Mesenchymal stem cell (in vitro differentiated cells and primary cell): Measurements from ENCODE around the gene ABTB2.

Experiments used
- DNase-seq: peaks from one replicate; pipeline ENCODE4 v3.0.0-alpha.2; 2013
- H2AFZ ChIP-seq: one replicate; pipeline ENCODE4 v1.6.1; 2013; ENCODE audit warnings: low read depth, mild to moderate bottlenecking, control low read depth, inconsistent platforms, low read length, moderate library complexity
- H2AK5ac ChIP-seq: 2 replicates; pipeline ENCODE4 v1.6.1; 2013; ENCODE audit warnings: low read length, moderate library complexity, mild to moderate bottlenecking, inconsistent platforms; ENCODE audit not compliant: severe bottlenecking
- H2BK120ac ChIP-seq: one replicate; pipeline ENCODE4 v1.6.1; 2013; ENCODE audit warnings: low read depth, mild to moderate bottlenecking, inconsistent platforms, low read length, moderate library complexity
- H2BK12ac ChIP-seq, 2 experiments: one replicate each; pipeline ENCODE4 v1.6.1; 2013; ENCODE audit warnings: inconsistent platforms in 2 of 2, low read length in 2 of 2, mild to moderate bottlenecking in 2 of 2, moderate library complexity in 2 of 2, control low read depth in 1 of 2
- H2BK15ac ChIP-seq: one replicate; pipeline ENCODE4 v1.6.1; 2013; ENCODE audit warnings: mild to moderate bottlenecking, low read depth, inconsistent platforms; ENCODE audit not compliant: poor library complexity, severe bottlenecking
- H2BK5ac ChIP-seq: 2 replicates; pipeline ENCODE4 v1.6.1; 2013; ENCODE audit warnings: low read depth, mild to moderate bottlenecking, low read length, control low read depth, inconsistent platforms; ENCODE audit not compliant: poor library complexity, severe bottlenecking
- H3K14ac ChIP-seq, 2 experiments: one replicate each; pipeline ENCODE4 v1.6.1; 2013; ENCODE audit warnings: inconsistent platforms in 2 of 2, low read length in 2 of 2, control low read depth in 1 of 2, mild to moderate bottlenecking in 1 of 2, moderate library complexity in 1 of 2
- H3K18ac ChIP-seq, 2 experiments: one replicate each; pipeline ENCODE4 v1.6.1; 2013; ENCODE audit warnings: inconsistent platforms in 2 of 2, low read length in 2 of 2, control low read depth in 1 of 2, low read depth in 1 of 2, mild to moderate bottlenecking in 1 of 2
- H3K23ac ChIP-seq, 2 experiments: one replicate each; pipeline ENCODE4 v1.6.1; 2013; ENCODE audit warnings: inconsistent platforms in 2 of 2, low read length in 2 of 2, mild to moderate bottlenecking in 2 of 2, moderate library complexity in 2 of 2, control low read depth in 1 of 2
- H3K27ac ChIP-seq: 2 replicates; pipeline ENCODE4 v1.5.1; 2013; ENCODE audit warnings: mild to moderate bottlenecking, moderate library complexity, low read length, control low read depth, inconsistent platforms; ENCODE audit not compliant: poor library complexity, severe bottlenecking
- H3K27me3 ChIP-seq, 2 experiments: 2 replicates each; pipeline versions ENCODE4 v1.6.1 to v1.7.0; 2013; ENCODE audit warnings: low read length in 2 of 2, mild to moderate bottlenecking in 2 of 2, moderate library complexity in 2 of 2, control low read depth in 1 of 2, inconsistent platforms in 1 of 2; ENCODE audit not compliant: control insufficient read depth in 1 of 2, insufficient read depth in 1 of 2
- H3K36me3 ChIP-seq, 2 experiments: 2 replicates each; pipeline versions ENCODE4 v1.6.1 to v1.7.0; 2013; ENCODE audit warnings: low read length in 2 of 2, control low read depth in 1 of 2, inconsistent platforms in 1 of 2, low read depth in 1 of 2, mild to moderate bottlenecking in 1 of 2; ENCODE audit not compliant: insufficient read depth in 2 of 2, control insufficient read depth in 1 of 2
- H3K4ac ChIP-seq, 2 experiments: one replicate each; pipeline ENCODE4 v1.6.1; 2013; ENCODE audit warnings: inconsistent platforms in 2 of 2, low read length in 2 of 2, mild to moderate bottlenecking in 2 of 2, moderate library complexity in 2 of 2, control low read depth in 1 of 2, low read depth in 1 of 2
- H3K4me1 ChIP-seq: 2 replicates; pipeline ENCODE4 v1.6.1; 2013; ENCODE audit warnings: low read depth, low read length, control low read depth; ENCODE audit not compliant: control insufficient read depth, insufficient read depth
- H3K4me2 ChIP-seq: 2 replicates; pipeline ENCODE4 v1.6.1; 2013; ENCODE audit warnings: low read length, mild to moderate bottlenecking, inconsistent platforms; ENCODE audit not compliant: poor library complexity, severe bottlenecking
- H3K4me3 ChIP-seq, 2 experiments: 2 replicates each; pipeline versions ENCODE4 v1.5.1 to v1.7.0; 2013; ENCODE audit warnings: low read length in 2 of 2, mild to moderate bottlenecking in 2 of 2, control low read depth in 1 of 2, low read depth in 1 of 2; ENCODE audit not compliant: insufficient read depth in 1 of 2
- H3K79me1 ChIP-seq: replicated peaks from 2 replicates; pipeline ENCODE4 v1.6.1; 2013; ENCODE audit warnings: mild to moderate bottlenecking, control low read depth, low read length, inconsistent platforms; ENCODE audit not compliant: poor library complexity, severe bottlenecking
- H3K9ac ChIP-seq: 2 replicates; pipeline ENCODE4 v1.7.0; 2013; ENCODE audit warnings: mild to moderate bottlenecking, low read length, moderate library complexity
- H3K9me3 ChIP-seq: 2 replicates; pipeline ENCODE4 v1.7.0; 2013; ENCODE audit warnings: mild to moderate bottlenecking, low read length; ENCODE audit not compliant: control insufficient read depth
- H4K8ac ChIP-seq: one replicate; pipeline ENCODE4 v1.6.1; 2013; ENCODE audit warnings: inconsistent platforms, mild to moderate bottlenecking, low read length, moderate library complexity
- H4K91ac ChIP-seq: one replicate; pipeline ENCODE4 v1.6.1; 2013; ENCODE audit warnings: mild to moderate bottlenecking, low read length, inconsistent platforms
- WGBS: methylation state at CpG from one replicate; pipeline ENCODE4 v1.1.7; 2013; ENCODE audit warnings: mixed read lengths; 5-methylcytosine and 5-hydroxymethylcytosine counted together

ABTB2 gene

GRCh38 chr11:34176751-34177209 is 181.0 kb downstream of the ABTB2 start:
- H3K9me3 ChIP-seq, result no peaks in the 10 kb centered on the region
- H3K14ac ChIP-seq, result no peak overlapping the region
- no peak overlapping the region for H3K4me2 ChIP-seq
- no peak overlapping the region for H3K18ac ChIP-seq
- H2AK5ac ChIP-seq, result no peak overlapping the region
- no peak overlapping the region for H4K8ac ChIP-seq
- H3K27me3 ChIP-seq, result peaks cover 0 to 5% of the 10 kb centered on the region in 2 experiments
- DNase-seq, result no peak
- H3K9ac ChIP-seq, result no peak overlapping the region
- H2AFZ ChIP-seq, result no peak overlapping the region
- H3K4ac ChIP-seq, result no peak overlapping the region
- H3K23ac ChIP-seq, result no peak overlapping the region
- H2BK12ac ChIP-seq, result no peak overlapping the region
- no peak overlapping the region for H2BK5ac ChIP-seq
- H3K79me1 ChIP-seq, result peaks cover 28% of the 10 kb centered on the region
- WGBS, result 58% methylated on average over 2 of the region's 2 CpGs
- no peak overlapping the region for H3K27ac ChIP-seq
- peaks cover 6% of the 10 kb centered on the region for H3K4me1 ChIP-seq
- H2BK120ac ChIP-seq, result no peak overlapping the region
- peaks cover 0 to 14% of the 10 kb centered on the region in 2 experiments for H3K36me3 ChIP-seq
- no peak overlapping the region for H2BK15ac ChIP-seq
- H3K4me3 ChIP-seq, result no peak overlapping the region
- H4K91ac ChIP-seq, result no peak overlapping the region

- Histone ChIP-seq H2AK5ac (no peak overlapping the region), H3K27ac (no peak overlapping the region), H4K91ac (no peak overlapping the region), H2BK15ac (no peak overlapping the region), H2BK120ac (no peak overlapping the region), H3K18ac (no peak overlapping the region), H3K4me2 (no peak overlapping the region), H3K4me1 (peaks cover 6% of the 10 kb centered on the region), H3K14ac (peak overlapping the region in 1 of 2 experiments; percentile 39), H3K36me3 (peaks cover 0 to 19% of the 10 kb centered on the region in 2 experiments), H3K23ac (no peak overlapping the region), H2BK12ac (no peak overlapping the region), H3K4ac (no peak overlapping the region), H3K4me3 (no peak overlapping the region), H4K8ac (no peak overlapping the region), H3K27me3 (peaks cover 0 to 7% of the 10 kb centered on the region in 2 experiments), H3K9ac (no peak overlapping the region), H3K79me1 (peaks cover 19% of the 10 kb centered on the region), H2AFZ (no peak overlapping the region), H2BK5ac (no peak overlapping the region), H3K9me3 (no peaks in the 10 kb centered on the region)
- WGBS, result 93% methylated on average over 7 of the region's 7 CpGs
- no peak for DNase-seq
Measured at GRCh38 chr11:34175284-34176019, 182.4 kb downstream of the ABTB2 start.

GRCh38 chr11:34174412-34175041 is 183.3 kb downstream of the ABTB2 start:
- H2BK120ac ChIP-seq, result no peak overlapping the region
- H4K91ac ChIP-seq, result no peak overlapping the region
- no peak overlapping the region for H2AFZ ChIP-seq
- H4K8ac ChIP-seq, result no peak overlapping the region
- H3K23ac ChIP-seq, result peak overlapping the region in 1 of 2 experiments; percentile 23
- peak; percentile 69 for DNase-seq
- H3K4me2 ChIP-seq, result peak overlapping the region; percentile 70
- H3K27me3 ChIP-seq, result peaks cover 0 to 16% of the 10 kb centered on the region in 2 experiments
- H3K9me3 ChIP-seq, result no peaks in the 10 kb centered on the region
- peak overlapping the region; percentile 68 for H3K9ac ChIP-seq
- peaks cover 19% of the 10 kb centered on the region for H3K79me1 ChIP-seq
- H3K18ac ChIP-seq, result no peak overlapping the region
- H2AK5ac ChIP-seq, result no peak overlapping the region
- H3K4ac ChIP-seq, result no peak overlapping the region
- 18% methylated on average over 33 of the region's 33 CpGs for WGBS
- no peak overlapping the region for H3K27ac ChIP-seq
- no peak overlapping the region for H3K14ac ChIP-seq
- H2BK12ac ChIP-seq, result no peak overlapping the region
- peaks cover 0 to 25% of the 10 kb centered on the region in 2 experiments for H3K36me3 ChIP-seq
- H2BK15ac ChIP-seq, result no peak overlapping the region
- no peak overlapping the region for H2BK5ac ChIP-seq
- peaks cover 6% of the 10 kb centered on the region for H3K4me1 ChIP-seq
- peak overlapping the region; percentile 30 to 51 for H3K4me3 ChIP-seq

GRCh38 chr11:34173050-34173449 is 184.8 kb downstream of the ABTB2 start:
- no peak overlapping the region for H3K4me2 ChIP-seq
- DNase-seq, result no peak
- no peak overlapping the region for H3K18ac ChIP-seq
- H2BK120ac ChIP-seq, result no peak overlapping the region
- H3K4ac ChIP-seq, result no peak overlapping the region
- no peaks in the 10 kb centered on the region for H3K9me3 ChIP-seq
- H4K91ac ChIP-seq, result no peak overlapping the region
- H3K79me1 ChIP-seq, result peaks cover 12% of the 10 kb centered on the region
- no peak overlapping the region for H4K8ac ChIP-seq
- peaks cover 0 to 17% of the 10 kb centered on the region in 2 experiments for H3K27me3 ChIP-seq
- no peak overlapping the region for H3K27ac ChIP-seq
- no peak overlapping the region for H2AFZ ChIP-seq
- peaks cover 6% of the 10 kb centered on the region for H3K4me1 ChIP-seq
- H2AK5ac ChIP-seq, result no peak overlapping the region
- peaks cover 0 to 32% of the 10 kb centered on the region in 2 experiments for H3K36me3 ChIP-seq
- no peak overlapping the region for H3K9ac ChIP-seq
- no peak overlapping the region for H3K23ac ChIP-seq
- H3K4me3 ChIP-seq, result no peak overlapping the region
- no peak overlapping the region for H2BK5ac ChIP-seq
- H2BK15ac ChIP-seq, result no peak overlapping the region
- no peak overlapping the region for H2BK12ac ChIP-seq
- 97% methylated on average over 16 of the region's 16 CpGs for WGBS
- H3K14ac ChIP-seq, result no peak overlapping the region
